GM12878 (cell line): Measurements from ENCODE around the gene ACTR1B.

Source experiments
- BACH1 ChIP-seq: fragments of 450-650 bp; IDR thresholded peaks from 2 replicates; pipeline ENCODE4 v1.6.1; 2017; ENCODE audit warnings: mild to moderate bottlenecking, borderline replicate concordance
- CHD1 ChIP-seq: IDR thresholded peaks from 2 replicates; pipeline ENCODE4 v1.6.1; 2012; ENCODE audit warnings: low read depth, low read length, improper control_type of control experiment
- CREB1 ChIP-seq: IDR thresholded peaks from 2 replicates; pipeline ENCODE4 v1.6.1; 2012; ENCODE audit warnings: low read depth, mild to moderate bottlenecking, inconsistent platforms
- EZH2 ChIP-seq: IDR thresholded peaks from 2 replicates; pipeline ENCODE4 v1.6.1; 2012; ENCODE audit warnings: low read depth, mild to moderate bottlenecking, control low read depth, inconsistent platforms, low read length, borderline replicate concordance; ENCODE audit not compliant: control insufficient read depth
- FOXM1 ChIP-seq: IDR thresholded peaks from 2 replicates; pipeline ENCODE4 v1.6.1; 2012; ENCODE audit warnings: low read depth, mild to moderate bottlenecking, inconsistent platforms, low read length, moderate library complexity
- MYC ChIP-seq: IDR thresholded peaks from 2 replicates; pipeline ENCODE4 v1.6.1; 2011; ENCODE audit warnings: mild to moderate bottlenecking, low read length, moderate library complexity, inconsistent platforms; ENCODE audit not compliant: insufficient read depth, insufficient replicate concordance, insufficient read length, severe bottlenecking
- NBN ChIP-seq: fragments of 450-650 bp; IDR thresholded peaks from 2 replicates; pipeline ENCODE4 v1.6.1; 2016
- PBX3 ChIP-seq: IDR thresholded peaks from 2 replicates; pipeline ENCODE4 v1.6.1; 2011; ENCODE audit warnings: mild to moderate bottlenecking, low read depth, low read length, moderate library complexity; ENCODE audit not compliant: insufficient replicate concordance
- POLR2AphosphoS5 ChIP-seq: IDR thresholded peaks from 2 replicates; pipeline ENCODE4 v1.6.1; 2011; ENCODE audit warnings: mild to moderate bottlenecking, low read length, inconsistent platforms
- ZBTB33 ChIP-seq: fragments of 450-650 bp; IDR thresholded peaks from 2 replicates; pipeline ENCODE4 v1.6.1; 2017; ENCODE audit warnings: mild to moderate bottlenecking
- ZSCAN29 ChIP-seq: fragments of 450-650 bp; IDR thresholded peaks from 2 replicates; pipeline ENCODE4 v1.6.1; 2017; ENCODE audit warnings: mild to moderate bottlenecking, moderate library complexity
- TF ChIP-seq, protein P1 (sequence below), 3 experiments: IDR thresholded peaks in 2 of 3; conservative IDR thresholded peaks in 1 of 3; 2 replicates each; pipeline ENCODE4 v1.5.1; 2011; ENCODE audit warnings: low read depth in 3 of 3, low read length in 3 of 3, mild to moderate bottlenecking in 3 of 3, control low read depth in 2 of 3, moderate library complexity in 2 of 3, inconsistent platforms in 1 of 3, mixed read lengths in 1 of 3; ENCODE audit not compliant: control insufficient read depth in 2 of 3, insufficient read depth in 1 of 3; ENCODE audit errors: extremely low read depth in 1 of 3

GRCh38 chr2:97691166-97691565 lies 27.3 kb upstream of the ACTR1B start:
- TF ChIP-seq PBX3 (no peak), EZH2 (no peak), NBN (no peak), ZBTB33 (no peak), BACH1 (no peak), MYC (no peak), CHD1 (no peak), ZSCAN29 (no peak), FOXM1 (no peak), CREB1 (no peak), POLR2AphosphoS5 (no peak)
- TF ChIP-seq, protein P1, sequence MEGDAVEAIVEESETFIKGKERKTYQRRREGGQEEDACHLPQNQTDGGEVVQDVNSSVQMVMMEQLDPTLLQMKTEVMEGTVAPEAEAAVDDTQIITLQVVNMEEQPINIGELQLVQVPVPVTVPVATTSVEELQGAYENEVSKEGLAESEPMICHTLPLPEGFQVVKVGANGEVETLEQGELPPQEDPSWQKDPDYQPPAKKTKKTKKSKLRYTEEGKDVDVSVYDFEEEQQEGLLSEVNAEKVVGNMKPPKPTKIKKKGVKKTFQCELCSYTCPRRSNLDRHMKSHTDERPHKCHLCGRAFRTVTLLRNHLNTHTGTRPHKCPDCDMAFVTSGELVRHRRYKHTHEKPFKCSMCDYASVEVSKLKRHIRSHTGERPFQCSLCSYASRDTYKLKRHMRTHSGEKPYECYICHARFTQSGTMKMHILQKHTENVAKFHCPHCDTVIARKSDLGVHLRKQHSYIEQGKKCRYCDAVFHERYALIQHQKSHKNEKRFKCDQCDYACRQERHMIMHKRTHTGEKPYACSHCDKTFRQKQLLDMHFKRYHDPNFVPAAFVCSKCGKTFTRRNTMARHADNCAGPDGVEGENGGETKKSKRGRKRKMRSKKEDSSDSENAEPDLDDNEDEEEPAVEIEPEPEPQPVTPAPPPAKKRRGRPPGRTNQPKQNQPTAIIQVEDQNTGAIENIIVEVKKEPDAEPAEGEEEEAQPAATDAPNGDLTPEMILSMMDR (IDR thresholded peaks at IDR 0.05 in 2 of 3, conservative IDR thresholded peaks at IDR 0.05 in 1 of 3; ENCODE audit: control insufficient read depth in 2 of 3, extremely low read depth in 1 of 3, insufficient read depth in 1 of 3, low read depth in 3 of 3, low read length in 3 of 3): no peak
